Central memory CD8-positive, alpha-beta T cell (primary cell): ENCODE data around the gene SEMA3E.
"Not testable (repeated sequence)": the region's sequence is repeated elsewhere in the genome, so short reads cannot be mapped to it uniquely, and the experiment has no call there.

Experiments
- ATAC-seq: fragments of 150-1000 bp; cut with Tn5 transposase; replicated peaks from 2 replicates; pipeline ENCODE4 v1.10.0; 2022; ENCODE audit warnings: mild to moderate bottlenecking, moderate FRiP score, moderate number of reproducible peaks; ENCODE audit not compliant: poor library complexity, severe bottlenecking; ENCODE audit errors: extremely low read depth
- DNase-seq, 2 donors: peaks; one replicate each; pipeline ENCODE4 v3.0.0; 2021; ENCODE audit warnings: low spot score in 2 of 2
- H3K27ac Mint-ChIP-seq: one replicate; pipeline ENCODE4 v1.8.0; 2022; ENCODE audit warnings: low read depth, mild to moderate bottlenecking, moderate library complexity, mixed read lengths
- H3K27me3 Mint-ChIP-seq: one replicate; pipeline ENCODE4 v1.8.0; 2022; ENCODE audit warnings: mixed read lengths
- H3K36me3 Mint-ChIP-seq: one replicate; pipeline ENCODE4 v1.8.0; 2022; ENCODE audit warnings: mild to moderate bottlenecking, moderate library complexity, mixed read lengths; ENCODE audit not compliant: insufficient read depth
- H3K4me1 Mint-ChIP-seq: one replicate; pipeline ENCODE4 v1.8.0; 2022; ENCODE audit warnings: mixed read lengths
- H3K4me3 Mint-ChIP-seq: one replicate; pipeline ENCODE4 v1.8.0; 2022; ENCODE audit warnings: mild to moderate bottlenecking, moderate library complexity, mixed read lengths
- H3K9me3 Mint-ChIP-seq: one replicate; pipeline ENCODE4 v1.8.0; 2022; ENCODE audit warnings: mixed read lengths

SEMA3E gene

DNA sequence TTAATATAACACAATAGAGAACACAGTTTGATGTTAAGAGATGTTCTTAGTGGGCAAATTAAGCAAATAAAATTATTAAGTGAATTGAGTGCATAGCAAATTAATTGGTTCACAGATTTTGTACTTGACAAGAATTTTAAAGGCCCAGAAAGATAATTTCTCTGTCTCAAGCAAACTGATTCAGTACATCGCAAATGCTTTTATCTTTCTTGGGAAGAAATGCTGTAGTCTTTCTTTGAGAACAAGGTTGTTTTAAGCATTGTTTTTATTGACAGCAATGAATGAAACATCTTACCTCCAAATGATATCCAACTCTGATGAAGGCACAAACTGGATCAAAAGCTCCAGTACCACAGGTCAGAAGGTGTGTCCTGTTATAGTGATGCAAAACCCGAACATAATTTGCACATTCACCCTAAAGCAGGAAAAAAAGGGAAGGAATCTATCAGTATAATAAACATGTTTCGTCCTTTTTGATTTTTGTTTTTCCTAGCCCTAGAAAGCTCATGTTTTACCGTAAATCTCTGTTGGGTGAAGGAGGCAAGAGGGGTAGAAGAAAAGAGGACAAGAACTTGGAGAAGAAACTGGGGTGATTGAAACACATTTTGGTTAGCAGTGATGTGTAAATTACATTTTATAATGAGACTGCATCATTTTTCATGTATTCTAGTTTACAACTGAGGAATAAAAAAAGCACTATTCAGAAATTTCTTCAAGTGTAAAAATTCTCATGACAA lies 182.6 kb downstream of the SEMA3E start:
- Mint-ChIP-seq H3K27me3 (no peaks in the 10 kb centered on the region), H3K27ac (no peak overlapping the region), H3K4me3 (no peak overlapping the region), H3K9me3 (peaks cover 18% of the 10 kb centered on the region), H3K36me3 (no peaks in the 10 kb centered on the region), H3K4me1 (no peaks in the 10 kb centered on the region)
- DNase-seq: no peak
- ATAC-seq: no peak

DNA sequence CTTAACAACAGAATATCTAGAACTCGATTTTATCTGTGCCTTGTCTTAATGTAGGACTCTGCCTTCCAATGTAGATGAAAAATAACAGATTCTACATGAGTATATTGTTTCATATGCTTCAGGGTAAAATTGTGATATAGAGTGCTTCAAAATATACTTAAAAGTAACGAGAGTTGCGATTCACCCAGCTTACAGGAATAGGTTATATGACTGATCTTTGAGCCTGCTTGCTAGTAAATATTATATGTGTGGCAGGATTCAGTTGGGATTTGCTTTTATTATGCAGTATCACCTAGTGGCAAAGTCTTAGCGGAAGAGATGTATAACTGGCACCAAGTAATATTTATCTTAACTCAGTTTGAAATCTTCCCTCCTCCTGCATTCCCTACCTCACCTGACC lies 183.3 kb downstream of the SEMA3E start:
- DNase-seq (no peak), ATAC-seq (no peak)
- no peaks in the 10 kb centered on the region for H3K4me1 Mint-ChIP-seq
- H3K27me3 Mint-ChIP-seq: no peaks in the 10 kb centered on the region
- no peak overlapping the region for H3K27ac Mint-ChIP-seq
- peaks cover 23% of the 10 kb centered on the region for H3K9me3 Mint-ChIP-seq
- H3K4me3 Mint-ChIP-seq: no peak overlapping the region
- no peaks in the 10 kb centered on the region for H3K36me3 Mint-ChIP-seq

DNA sequence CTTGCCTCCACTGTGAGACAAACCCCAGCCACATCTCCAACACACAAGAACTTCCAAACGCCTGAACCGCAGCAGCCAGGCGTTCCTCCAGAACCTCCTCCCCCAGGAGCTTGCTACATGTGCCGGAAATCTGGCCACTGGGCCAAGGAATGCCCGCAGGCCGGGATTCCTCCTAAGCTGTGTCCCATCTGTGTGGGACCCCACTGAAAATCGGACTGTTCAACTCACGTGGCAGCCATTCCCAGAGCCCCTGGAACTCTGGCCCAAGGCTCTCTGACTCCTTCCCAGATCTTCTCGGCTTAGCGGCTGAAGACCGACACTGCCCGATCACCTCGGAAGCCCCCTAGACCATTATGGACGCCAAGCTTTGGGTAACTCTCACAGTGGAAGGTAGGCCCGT lies 187.1 kb downstream of the SEMA3E start:
- not testable (repeated sequence) for H3K27me3 Mint-ChIP-seq, H3K36me3 Mint-ChIP-seq, H3K4me3 Mint-ChIP-seq, ATAC-seq, H3K27ac Mint-ChIP-seq, DNase-seq, H3K4me1 Mint-ChIP-seq
- H3K9me3 Mint-ChIP-seq: peaks cover 31% of the 10 kb centered on the region

GRCh38 chr7:83459930-83460653 lies 188.8 kb downstream of the SEMA3E start:
- H3K9me3 Mint-ChIP-seq: peaks cover 28% of the 10 kb centered on the region
- not testable (repeated sequence) for H3K4me3 Mint-ChIP-seq, H3K36me3 Mint-ChIP-seq, H3K27ac Mint-ChIP-seq, DNase-seq, H3K4me1 Mint-ChIP-seq, ATAC-seq, H3K27me3 Mint-ChIP-seq

GRCh38 chr7:83459101-83459929 lies 189.6 kb downstream of the SEMA3E start:
- peaks cover 26% of the 10 kb centered on the region for H3K9me3 Mint-ChIP-seq
- DNase-seq, H3K4me1 Mint-ChIP-seq, ATAC-seq, H3K36me3 Mint-ChIP-seq, H3K27me3 Mint-ChIP-seq, H3K4me3 Mint-ChIP-seq, H3K27ac Mint-ChIP-seq: not testable (repeated sequence)

DNA sequence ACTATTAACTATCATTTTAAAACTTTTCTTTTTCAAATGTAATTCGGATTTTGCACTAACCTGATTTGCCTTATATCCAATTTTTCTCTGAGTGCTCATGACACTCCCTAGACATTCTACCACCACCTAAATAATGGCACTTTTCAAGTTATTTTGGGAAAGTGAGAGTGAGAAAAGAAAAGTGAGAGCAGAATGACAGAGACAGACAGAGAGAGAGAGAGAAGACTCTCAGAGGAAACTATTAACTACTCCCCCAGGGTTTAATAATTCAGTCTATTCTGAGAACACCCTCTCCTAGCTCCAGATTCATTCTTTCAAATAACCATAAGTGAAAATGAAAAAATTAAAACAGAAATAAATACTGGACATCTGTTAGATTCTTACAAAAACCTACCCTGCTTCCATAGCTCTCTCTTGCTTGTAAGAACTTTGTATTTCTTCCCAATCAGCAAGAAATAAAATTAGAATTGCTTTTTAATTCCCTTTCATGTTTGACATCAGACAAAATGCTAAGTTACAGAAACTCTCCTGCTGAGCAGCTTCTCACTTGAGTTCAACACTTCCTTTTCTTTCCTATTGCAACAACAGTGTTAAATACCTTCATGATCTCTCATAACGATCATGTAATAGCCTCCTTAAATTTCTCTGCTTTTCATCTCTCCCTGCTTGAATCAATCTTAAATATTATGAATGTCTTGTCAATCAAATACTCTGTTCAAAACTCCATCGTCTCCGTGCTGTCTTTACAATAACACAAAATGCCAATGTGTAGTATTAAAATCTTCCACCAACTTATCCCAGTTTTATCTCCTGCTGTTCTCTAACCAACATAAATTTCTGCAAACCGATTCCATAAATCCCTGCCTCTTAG lies 191.7 kb downstream of the SEMA3E start:
- DNase-seq (no peak), ATAC-seq (no peak)
- H3K4me3 Mint-ChIP-seq: no peak overlapping the region
- H3K9me3 Mint-ChIP-seq: peaks cover 13% of the 10 kb centered on the region
- H3K4me1 Mint-ChIP-seq: no peaks in the 10 kb centered on the region
- H3K27ac Mint-ChIP-seq: no peak overlapping the region
- H3K27me3 Mint-ChIP-seq: no peaks in the 10 kb centered on the region
- no peaks in the 10 kb centered on the region for H3K36me3 Mint-ChIP-seq

GRCh38 chr7:83456413-83456812 lies 192.5 kb downstream of the SEMA3E start:
- no peaks in the 10 kb centered on the region for H3K4me1 Mint-ChIP-seq
- no peaks in the 10 kb centered on the region for H3K36me3 Mint-ChIP-seq
- ATAC-seq (no peak), DNase-seq (no peak)
- no peaks in the 10 kb centered on the region for H3K27me3 Mint-ChIP-seq
- H3K4me3 Mint-ChIP-seq: no peak overlapping the region
- peaks cover 19% of the 10 kb centered on the region for H3K9me3 Mint-ChIP-seq
- H3K27ac Mint-ChIP-seq: no peak overlapping the region

DNA sequence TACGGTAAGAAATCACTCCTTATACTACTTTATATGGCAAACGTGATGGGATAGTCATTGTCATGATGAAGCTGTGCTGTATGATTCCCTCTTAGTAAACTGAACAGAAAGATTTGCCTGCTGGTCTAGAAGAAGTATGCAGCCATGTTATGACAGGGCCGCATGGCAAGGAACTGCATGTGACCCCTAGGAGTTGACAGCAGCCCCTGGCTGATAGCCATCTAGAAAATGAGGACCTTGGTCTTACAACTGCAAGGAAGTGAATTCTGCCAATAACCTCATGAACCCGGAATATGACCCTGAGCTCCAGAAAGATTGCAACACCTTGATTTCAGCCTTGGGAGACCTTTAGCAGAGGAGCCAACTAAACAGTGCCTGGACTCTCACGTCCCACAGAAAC lies 193.3 kb downstream of the SEMA3E start:
- H3K4me3 Mint-ChIP-seq: no peak overlapping the region
- no peak overlapping the region for H3K27ac Mint-ChIP-seq
- H3K4me1 Mint-ChIP-seq: no peaks in the 10 kb centered on the region
- ATAC-seq: no peak
- no peaks in the 10 kb centered on the region for H3K27me3 Mint-ChIP-seq
- H3K9me3 Mint-ChIP-seq: peaks cover 14% of the 10 kb centered on the region
- no peaks in the 10 kb centered on the region for H3K36me3 Mint-ChIP-seq
- no peak for DNase-seq

DNA sequence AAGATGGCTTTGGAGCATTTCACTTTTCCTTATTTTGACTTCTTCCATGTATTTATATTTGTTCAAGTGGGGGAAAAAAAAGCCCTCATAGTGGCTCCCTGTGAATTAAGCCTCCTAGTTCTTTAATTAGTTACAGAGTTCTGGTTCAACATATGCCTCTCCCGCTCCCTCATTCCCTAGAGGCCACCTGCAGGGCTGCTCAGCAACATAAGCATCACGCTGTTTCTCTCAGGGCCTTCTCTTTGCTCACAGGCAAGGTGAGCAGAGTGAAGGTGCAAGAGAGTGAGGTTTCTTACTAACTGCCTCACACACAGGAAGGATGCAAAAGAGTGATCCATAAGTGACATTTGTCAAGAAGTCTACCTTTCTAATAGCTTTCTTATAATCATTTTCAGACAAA lies 196.7 kb downstream of the SEMA3E start:
- H3K9me3 Mint-ChIP-seq: peaks cover 17% of the 10 kb centered on the region
- ATAC-seq: no peak
- no peaks in the 10 kb centered on the region for H3K36me3 Mint-ChIP-seq
- H3K4me3 Mint-ChIP-seq: no peak overlapping the region
- no peaks in the 10 kb centered on the region for H3K4me1 Mint-ChIP-seq
- H3K27ac Mint-ChIP-seq: no peak overlapping the region
- DNase-seq: no peak
- no peaks in the 10 kb centered on the region for H3K27me3 Mint-ChIP-seq

DNA sequence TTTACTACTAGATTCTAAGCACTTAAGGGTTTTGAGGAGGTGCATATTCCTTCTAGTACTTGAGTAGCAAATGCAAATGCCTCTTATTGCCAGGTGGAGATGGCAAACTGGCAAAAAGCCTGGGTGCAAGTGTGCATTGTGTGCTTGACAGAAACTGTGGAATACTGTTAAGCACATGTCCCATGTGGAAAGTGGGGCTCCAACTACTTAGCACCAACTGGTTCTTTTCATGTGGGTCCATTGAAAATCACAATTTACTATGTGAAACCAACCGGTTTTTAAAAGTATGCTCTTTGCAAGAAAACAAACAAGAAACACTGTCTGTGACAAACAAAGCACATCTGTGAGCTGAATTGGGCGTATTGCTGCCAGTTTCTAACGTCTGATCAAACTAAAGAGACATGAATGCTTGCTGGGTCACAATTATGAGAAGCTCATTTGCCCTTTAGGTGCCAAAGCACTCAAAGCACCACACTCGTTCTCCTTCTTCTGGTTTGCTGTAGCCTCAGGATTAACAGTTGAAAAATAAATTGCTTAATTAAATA lies 197.4 kb downstream of the SEMA3E start:
- DNase-seq: no peak
- Mint-ChIP-seq H3K9me3 (peaks cover 17% of the 10 kb centered on the region), H3K27ac (no peak overlapping the region), H3K27me3 (no peaks in the 10 kb centered on the region), H3K4me3 (no peak overlapping the region), H3K4me1 (no peaks in the 10 kb centered on the region), H3K36me3 (no peaks in the 10 kb centered on the region)
- no peak for ATAC-seq

DNA sequence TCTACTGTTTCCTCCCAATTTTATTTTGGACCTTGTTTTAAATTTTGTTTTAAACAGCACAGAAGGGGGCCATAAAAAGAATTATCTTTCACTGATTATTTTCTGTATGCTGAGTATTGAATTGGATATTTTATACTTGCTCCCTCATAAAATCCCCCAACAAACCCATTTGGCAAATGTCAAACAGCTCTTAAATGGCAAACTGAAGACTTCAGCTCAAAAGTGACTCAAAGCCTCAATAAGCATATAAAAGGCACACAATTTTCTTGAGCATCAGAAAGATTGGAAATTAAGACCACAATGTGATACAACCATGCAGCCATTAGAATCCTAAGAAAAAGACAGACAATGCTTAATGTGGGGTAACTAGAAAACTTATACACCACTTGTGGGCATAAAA lies 199.2 kb downstream of the SEMA3E start:
- no peak overlapping the region for H3K4me3 Mint-ChIP-seq
- ATAC-seq (no peak), DNase-seq (no peak)
- no peaks in the 10 kb centered on the region for H3K27me3 Mint-ChIP-seq
- H3K9me3 Mint-ChIP-seq: peaks cover 17% of the 10 kb centered on the region
- H3K27ac Mint-ChIP-seq: no peak overlapping the region
- H3K36me3 Mint-ChIP-seq: no peaks in the 10 kb centered on the region
- H3K4me1 Mint-ChIP-seq: no peaks in the 10 kb centered on the region

- DNase-seq (no peak), ATAC-seq (no peak)
- H3K27ac Mint-ChIP-seq: no peak overlapping the region
- H3K27me3 Mint-ChIP-seq: no peaks in the 10 kb centered on the region
- no peaks in the 10 kb centered on the region for H3K4me1 Mint-ChIP-seq
- H3K36me3 Mint-ChIP-seq: no peaks in the 10 kb centered on the region
- H3K4me3 Mint-ChIP-seq: no peak overlapping the region
- H3K9me3 Mint-ChIP-seq: peaks cover 30% of the 10 kb centered on the region
Observed at GRCh38 chr7:83447681-83448080, 201.3 kb downstream of the SEMA3E start.
